GM19467 (cell line): ENCODE measurements around the gene CAPN3.

ENCODE experiments used
- ATAC-seq: cut with Tn5 transposase; IDR thresholded peaks from one replicate; pipeline ENCODE4 v1.9.1; 2021; ENCODE audit warnings: mild to moderate bottlenecking, moderate library complexity; ENCODE audit not compliant: unreplicated experiment

Gene CAPN3

DNA sequence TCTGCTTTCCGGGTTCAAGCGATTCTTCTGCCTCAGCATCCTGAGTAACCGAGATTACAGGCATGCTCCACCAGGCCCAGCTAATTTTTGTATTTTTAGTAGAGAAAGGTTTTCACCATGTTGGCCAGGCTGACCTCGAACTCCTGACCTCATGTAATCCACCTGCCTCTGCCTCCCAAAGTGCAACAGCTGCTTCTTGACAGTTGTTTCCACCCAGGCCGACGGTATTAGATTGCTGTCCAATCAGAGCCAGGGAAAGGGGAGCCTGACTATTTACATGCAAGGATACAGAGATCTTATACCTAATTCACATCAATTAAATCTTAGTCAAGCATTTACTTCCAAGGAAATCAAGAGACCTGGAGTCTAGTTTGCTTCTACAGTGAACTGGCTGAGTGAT lies 4.0 kb upstream of the CAPN3 start:
- no peak for ATAC-seq

- ATAC-seq: no peak
Measured at GRCh38 chr15:42356851-42357250, 2.5 kb upstream of the CAPN3 start.

DNA sequence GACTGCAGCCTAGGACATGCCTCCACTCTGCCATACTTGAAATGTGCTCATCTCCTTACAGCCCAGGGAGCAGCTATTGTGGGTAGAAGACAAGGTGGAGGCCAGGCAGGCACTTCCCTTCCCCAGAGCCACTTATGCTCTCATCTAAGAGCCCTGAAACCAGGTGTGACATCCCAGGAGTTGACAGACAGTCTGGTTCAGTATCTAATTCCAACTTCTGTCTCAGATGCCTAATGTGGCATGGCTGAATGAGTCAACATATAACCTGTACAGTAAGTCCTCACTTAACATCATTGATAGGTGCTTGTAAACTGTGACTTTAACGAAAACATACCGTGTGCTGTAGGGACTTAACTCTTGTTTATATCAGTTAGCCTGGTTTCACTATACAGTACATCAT lies 1.2 kb upstream of the CAPN3 start:
- ATAC-seq: no peak

- no peak for ATAC-seq
Measured at GRCh38 chr15:42359985-42360384, 684 bp downstream of the CAPN3 start.

- no peak for ATAC-seq
Measured at GRCh38 chr15:42360535-42361112, 1.3 kb downstream of the CAPN3 start.

DNA sequence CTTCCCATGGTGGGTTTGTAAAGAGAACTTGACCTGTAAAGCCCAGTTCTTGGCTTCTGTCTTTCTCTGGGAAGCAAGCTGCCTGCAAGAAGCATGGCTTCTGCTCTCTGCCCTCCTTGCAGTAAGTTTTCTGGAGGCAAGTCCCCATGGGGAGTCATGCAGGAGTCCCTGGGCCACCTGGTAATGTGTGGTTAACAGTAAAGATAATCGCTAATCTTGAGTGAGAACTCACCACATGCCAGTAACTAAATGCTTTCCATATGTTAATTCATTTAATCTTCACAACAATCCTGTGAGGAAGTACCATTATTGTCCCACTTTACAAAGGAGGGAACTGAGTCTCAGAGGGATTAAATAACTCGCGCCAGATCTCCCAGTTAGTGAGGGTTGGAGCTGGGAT lies 4.2 kb downstream of the CAPN3 start:
- ATAC-seq: no peak

DNA sequence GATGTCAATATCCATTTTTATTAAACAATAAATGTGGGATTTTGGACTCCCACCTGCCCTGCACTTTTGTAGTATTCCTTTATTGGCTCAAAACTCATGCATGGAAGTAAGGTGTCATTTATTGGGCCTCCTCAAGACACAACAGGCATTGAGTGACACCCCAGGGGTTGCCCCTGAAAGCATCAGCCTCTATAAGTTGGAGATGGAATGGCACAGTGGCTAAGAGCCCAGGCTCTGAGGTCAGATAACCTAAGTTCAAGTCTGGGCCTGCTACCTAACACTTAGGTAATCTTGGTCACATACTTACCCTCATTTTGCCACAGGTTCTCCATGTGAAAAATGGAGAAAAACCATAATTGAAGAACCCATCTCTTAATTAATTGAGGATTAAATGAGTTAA lies 4.6 kb downstream of the CAPN3 start:
- no peak for ATAC-seq

DNA sequence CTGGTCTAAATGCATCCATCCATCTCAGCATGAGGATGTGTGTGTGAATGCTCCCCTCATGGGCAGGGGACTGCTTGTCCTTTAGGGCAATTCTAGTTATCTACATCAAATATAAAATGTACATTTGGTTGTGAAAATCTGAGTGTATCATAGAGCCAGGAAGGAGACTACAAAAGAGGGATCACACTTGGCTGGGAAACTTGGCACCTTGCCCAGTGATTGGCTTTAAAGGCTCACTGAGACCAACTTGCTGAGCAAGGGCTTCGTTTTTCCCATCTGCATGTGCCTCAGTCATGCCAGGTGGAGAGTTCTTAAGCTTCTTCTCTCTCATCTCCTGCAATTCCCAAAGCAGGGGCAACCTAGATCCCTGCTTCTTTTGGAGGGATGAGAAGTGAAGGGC lies 5.2 kb downstream of the CAPN3 start:
- ATAC-seq: no peak

GRCh38 chr15:42365921-42366550 lies 6.7 kb downstream of the CAPN3 start:
- ATAC-seq: no peak

DNA sequence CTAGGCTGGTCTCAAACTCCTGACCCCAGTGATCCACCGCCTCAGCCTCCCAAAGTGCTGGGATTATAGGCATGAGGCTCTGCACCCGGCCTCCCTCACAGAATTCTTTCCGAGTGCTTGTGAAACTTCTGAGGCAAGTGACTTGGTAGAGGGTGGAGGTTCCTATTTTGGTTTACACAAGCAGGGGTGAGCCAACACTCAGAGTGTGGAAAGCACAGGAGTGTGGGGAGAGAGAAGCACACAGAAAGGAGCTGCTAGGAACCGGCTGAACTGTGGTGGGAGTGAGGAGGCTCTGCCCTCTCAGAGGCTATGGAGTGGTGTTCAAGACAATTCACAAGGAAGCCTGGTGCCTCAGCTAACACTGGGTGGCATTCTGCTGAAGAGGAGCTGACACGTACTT lies 7.7 kb downstream of the CAPN3 start:
- ATAC-seq: no peak

DNA sequence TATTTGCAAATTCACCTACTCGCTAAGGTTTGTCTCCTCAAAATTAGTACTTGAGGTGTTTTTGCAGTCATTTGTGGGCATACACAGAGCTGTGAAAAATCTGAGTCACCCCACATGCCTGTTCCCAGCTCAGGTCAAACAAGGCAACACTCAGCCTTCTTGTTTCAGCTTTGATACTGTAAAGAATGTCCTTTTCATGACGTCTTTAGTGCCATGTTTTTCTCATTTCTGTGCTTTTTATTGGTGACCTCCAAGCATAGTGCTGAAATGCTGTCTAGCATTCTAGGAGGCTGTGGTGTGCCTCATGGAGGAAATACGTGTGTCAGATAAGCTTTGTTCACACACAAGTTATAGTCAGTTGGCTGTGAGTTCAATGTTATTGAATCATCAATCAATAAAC lies 8.8 kb downstream of the CAPN3 start:
- no peak for ATAC-seq

DNA sequence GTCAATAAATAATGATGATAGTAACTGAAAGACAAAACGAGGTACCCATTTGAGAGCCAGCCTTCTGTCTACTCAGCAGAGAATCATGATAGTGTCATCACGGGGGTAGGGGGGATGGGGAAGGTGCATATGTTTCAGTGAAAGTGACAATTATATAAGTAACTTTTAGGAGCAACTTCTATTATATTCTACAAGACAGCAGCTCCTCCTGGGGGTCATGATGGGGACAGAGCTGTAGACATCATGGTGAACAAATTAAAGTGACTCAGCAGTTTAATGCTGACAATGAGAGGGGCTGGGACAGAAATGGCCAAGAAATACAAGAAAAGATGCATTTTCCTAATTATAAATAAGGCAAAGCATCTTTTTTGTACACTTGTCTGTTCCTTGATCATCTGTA lies 11.8 kb downstream of the CAPN3 start:
- ATAC-seq: no peak

DNA sequence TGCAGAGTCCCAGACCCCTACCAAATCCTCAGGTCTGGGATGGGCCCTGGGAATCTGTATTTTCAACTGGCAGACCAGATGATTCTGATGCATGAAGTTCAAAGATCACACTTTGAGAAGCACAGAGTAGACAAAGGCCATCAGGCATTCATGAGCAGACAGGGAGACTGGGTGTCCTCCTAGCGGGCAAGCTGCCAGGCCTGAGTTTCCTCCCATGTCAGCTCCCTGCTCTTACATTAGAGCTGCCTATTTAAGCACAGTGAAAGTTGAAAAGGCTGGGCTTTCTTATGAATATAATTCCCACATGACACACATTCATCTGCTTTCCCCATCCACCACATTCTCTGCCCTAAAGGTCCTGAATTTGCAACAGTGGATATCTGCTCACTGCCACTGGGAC lies 14.0 kb downstream of the CAPN3 start:
- ATAC-seq: no peak

- ATAC-seq: no peak
Measured at GRCh38 chr15:42373936-42374335, 14.6 kb downstream of the CAPN3 start.

- no peak for ATAC-seq
Measured at GRCh38 chr15:42374810-42375209, 15.5 kb downstream of the CAPN3 start.

DNA sequence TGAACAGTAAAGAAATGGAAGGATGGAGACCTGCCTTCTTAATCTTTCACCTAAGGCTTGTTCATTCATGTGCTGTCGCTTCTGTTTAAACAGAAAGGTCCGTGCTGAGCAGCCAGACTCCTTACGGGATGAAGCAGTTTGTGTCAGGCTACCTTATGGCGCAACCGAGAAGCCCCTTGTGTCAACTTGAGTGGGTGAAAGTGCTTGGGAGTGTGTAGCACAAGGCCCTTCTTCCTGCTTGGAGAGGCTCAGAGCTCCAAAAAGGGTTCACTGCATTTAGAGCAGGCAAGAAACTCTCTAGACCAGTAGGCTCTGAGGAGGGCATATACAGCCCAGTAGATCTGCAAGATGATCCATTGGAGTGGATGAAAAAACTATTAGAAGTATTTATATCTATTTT lies 16.0 kb downstream of the CAPN3 start:
- no peak for ATAC-seq

DNA sequence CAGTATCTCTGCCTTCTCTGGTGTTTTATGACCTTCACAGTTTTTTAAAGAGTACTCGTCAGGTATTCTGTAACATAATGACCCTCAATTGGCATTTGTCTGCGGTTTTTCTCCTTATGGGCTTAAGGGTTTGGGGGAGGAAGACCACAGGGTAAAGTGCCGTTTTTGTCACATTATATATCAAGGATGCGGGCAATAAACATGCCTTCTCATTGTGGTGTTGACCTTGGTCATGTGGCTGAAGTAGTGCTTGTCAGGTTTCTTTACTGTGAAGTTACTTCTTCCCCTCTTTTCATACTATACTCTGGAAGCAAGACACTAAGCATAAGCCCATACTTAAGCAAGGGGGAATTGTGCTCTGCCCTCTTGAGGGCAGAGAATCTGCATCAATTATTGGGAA lies 16.6 kb downstream of the CAPN3 start:
- no peak for ATAC-seq

GRCh38 chr15:42378011-42378410 lies 18.7 kb downstream of the CAPN3 start:
- no peak for ATAC-seq

DNA sequence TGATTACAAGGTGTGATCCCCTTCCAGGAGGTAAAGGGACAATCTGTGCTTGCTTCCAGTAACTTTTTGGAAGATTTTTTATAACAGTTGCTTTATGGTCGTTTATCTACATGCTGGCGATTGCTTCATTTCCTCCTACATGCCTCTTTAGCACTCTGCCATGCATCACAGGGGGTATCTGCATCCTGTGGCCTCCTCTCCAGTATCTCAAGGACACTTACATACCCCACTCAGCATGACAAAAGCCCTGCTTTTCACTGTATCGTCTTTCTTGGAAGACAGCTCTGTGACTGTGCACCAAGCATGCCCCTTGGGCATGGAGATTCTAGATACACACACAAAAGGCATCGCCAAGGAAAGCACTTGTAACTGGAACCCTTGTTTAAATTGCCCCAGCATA lies 25.3 kb downstream of the CAPN3 start:
- ATAC-seq: no peak

GRCh38 chr15:42385206-42385979 lies 26.1 kb downstream of the CAPN3 start:
- no peak for ATAC-seq

- no peak for ATAC-seq
Measured at GRCh38 chr15:42385980-42386700, 26.8 kb downstream of the CAPN3 start.

GRCh38 chr15:42387603-42388002 lies 28.3 kb downstream of the CAPN3 start:
- no peak for ATAC-seq
